Umbilical cord (tissue), 2 donors: ENCODE measurements around the gene COL5A2. TPM values are rescaled to one million over a fixed set of nuclear protein-coding genes. Genes with fewer than 3 reads are reported as not detected.

Source experiments
- DNase-seq: peaks from one replicate; pipeline ENCODE4 v3.0.0-alpha.2; 2015; ENCODE audit warnings: low spot score
- total RNA-seq: library from RNA; depleted of rRNA; stranded (reverse); fragments of >200 nt; gene quantifications from one replicate; pipeline ENCODE4 v1.2.3, GENCODE V29; 2014; ENCODE audit warnings: low replicate concordance; ENCODE audit not compliant: insufficient read depth

The COL5A2 gene
- total RNA-seq, 1 donor from 2014 or later, result 2,163 TPM

GRCh38 chr2:189002079-189002478, 177.5 kb downstream of the COL5A2 start:
- no peak for DNase-seq

- DNase-seq, result no peak
Measured at GRCh38 chr2:189000221-189000620, 179.3 kb downstream of the COL5A2 start.

- DNase-seq, result peak; percentile 78
Measured at GRCh38 chr2:188997263-188997662, 182.3 kb downstream of the COL5A2 start.

- DNase-seq, result no peak
Measured at GRCh38 chr2:188993247-188993646, 186.3 kb downstream of the COL5A2 start.

- no peak for DNase-seq
Measured at GRCh38 chr2:188986839-188987238, 192.7 kb downstream of the COL5A2 start.

GRCh38 chr2:188984680-188985079, 194.9 kb downstream of the COL5A2 start:
- DNase-seq, result peak; percentile 89

GRCh38 chr2:188984065-188984491, 195.5 kb downstream of the COL5A2 start:
- DNase-seq, result no peak

- DNase-seq, result no peak
Measured at GRCh38 chr2:188983427-188984064, 196.0 kb downstream of the COL5A2 start.

Other genes with a start within 250 kb of the COL5A2 start
- gene COL3A1, start 205.4 kb downstream of the COL5A2 start, total RNA-seq, result 35,960 TPM